ENCODE data around the gene RNF220. TPM values are rescaled to one million over a fixed set of nuclear protein-coding genes. Genes with fewer than 3 reads are reported as not detected.

The RNF220 gene
- total RNA-seq, 1 donor from 2014 or later = 84.0 TPM

GRCh38 chr1:44515416-44515815 lies 110.4 kb downstream of the RNF220 start:
- intact Hi-C loops (cut with micrococcal nuclease) = no loop called here

GRCh38 chr1:44519035-44519676 lies 114.1 kb downstream of the RNF220 start:
- intact Hi-C loops (cut with micrococcal nuclease) = no loop called here

GRCh38 chr1:44521378-44522080 lies 116.5 kb downstream of the RNF220 start:
- intact Hi-C loops (cut with micrococcal nuclease) = no loop called here

GRCh38 chr1:44523593-44524591 lies 118.8 kb downstream of the RNF220 start:
- intact Hi-C loops (cut with micrococcal nuclease) = no loop called here

GRCh38 chr1:44524655-44525500 lies 119.8 kb downstream of the RNF220 start:
- intact Hi-C loops (cut with micrococcal nuclease) = no loop called here

GRCh38 chr1:44526295-44527073 lies 121.4 kb downstream of the RNF220 start:
- intact Hi-C loops (cut with micrococcal nuclease) = no loop called here

GRCh38 chr1:44531785-44532566 lies 126.9 kb downstream of the RNF220 start:
- intact Hi-C loops (cut with micrococcal nuclease) = no loop called here

GRCh38 chr1:44532567-44532944 lies 127.5 kb downstream of the RNF220 start:
- intact Hi-C loops (cut with micrococcal nuclease) = no loop called here

- intact Hi-C loops (cut with micrococcal nuclease) = no loop called here
Measured at GRCh38 chr1:44534771-44535170, 129.7 kb downstream of the RNF220 start.

GRCh38 chr1:44536357-44537209 lies 131.5 kb downstream of the RNF220 start:
- intact Hi-C loops (cut with micrococcal nuclease) = no loop called here

- intact Hi-C loops (cut with micrococcal nuclease) = no loop called here
Measured at GRCh38 chr1:44537538-44537937, 132.5 kb downstream of the RNF220 start.

GRCh38 chr1:44537956-44538355 lies 132.9 kb downstream of the RNF220 start:
- intact Hi-C loops (cut with micrococcal nuclease) = no loop called here

- intact Hi-C loops (cut with micrococcal nuclease) = no loop called here
Measured at GRCh38 chr1:44539991-44540730, 135.1 kb downstream of the RNF220 start.

GRCh38 chr1:44542420-44543063 lies 137.5 kb downstream of the RNF220 start:
- intact Hi-C loops (cut with micrococcal nuclease) = no loop called here

- intact Hi-C loops (cut with micrococcal nuclease) = no loop called here
Measured at GRCh38 chr1:44543064-44543744, 138.1 kb downstream of the RNF220 start.

GRCh38 chr1:44543786-44544185 lies 138.7 kb downstream of the RNF220 start:
- intact Hi-C loops (cut with micrococcal nuclease) = no loop called here

GRCh38 chr1:44544960-44545359 lies 139.9 kb downstream of the RNF220 start:
- intact Hi-C loops (cut with micrococcal nuclease) = no loop called here

Measured in T-helper 1 cell treated with Interleukin-12 subunit alpha and Interleukin-12 subunit beta and Interleukin-4 antibody, amounts not matched to agents 30 ng/mL and 1 ng/mL, for 36 hours (primary cell).